Measurements from ENCODE around the gene ADCY4. TPM values are rescaled to one million over a fixed set of nuclear protein-coding genes. Genes with fewer than 3 reads are reported as not detected.
A peak's percentile ranks its signal among the peaks of the same experiment; 100 is the strongest.

The ADCY4 gene
- total and polyA plus RNA-seq, 2 of the 13 experiments (the other 11 are each of a cell fraction or from before 2014, with no cell fraction given), result 0.03 TPM; not detected in 1

GRCh38 chr14:24315807-24316596, 18.9 kb downstream of the ADCY4 start (continued):
- peak; percentile 92; the same call in 1 of the 2 replicates for TF ChIP-seq ZNF614 (CRISPR knock-in tag; IDR thresholded peaks at IDR 0.05; ENCODE audit: borderline replicate concordance)
- TF ChIP-seq RAD51 (IDR thresholded peaks at IDR 0.05; ENCODE audit: borderline replicate concordance), result no peak
- no peak for TF ChIP-seq ZC3H13 (CRISPR knock-in tag; IDR thresholded peaks at IDR 0.05)
- peak; percentile 94; the same call in 1 of the 2 replicates for TF ChIP-seq KLF13 (CRISPR knock-in tag; IDR thresholded peaks at IDR 0.05)
- TF ChIP-seq CERS6 (CRISPR knock-in tag; IDR thresholded peaks at IDR 0.05), result peak; percentile 99
- no peak; the same call in 1 of the 2 replicates for TF ChIP-seq TBX3 (IDR thresholded peaks at IDR 0.05; ENCODE audit: borderline replicate concordance)
- no peak for TF ChIP-seq RBAK (CRISPR knock-in tag; IDR thresholded peaks at IDR 0.05)
- TF ChIP-seq ZBTB42 (CRISPR knock-in tag; IDR thresholded peaks at IDR 0.05), result peak; percentile 95; the same call in 1 of the 2 replicates
- peak; percentile 96 for TF ChIP-seq ZNF446 (CRISPR knock-in tag; IDR thresholded peaks at IDR 0.05)
- TF ChIP-seq ZFP90 (CRISPR knock-in tag; IDR thresholded peaks at IDR 0.05; ENCODE audit: borderline replicate concordance), result peak; percentile 94
- TF ChIP-seq MBD4 (IDR thresholded peaks at IDR 0.05; ENCODE audit: borderline replicate concordance, low read length), result no peak
- peak; percentile 46 for TF ChIP-seq YY1 (IDR thresholded peaks at IDR 0.05; ENCODE audit: insufficient read depth, insufficient replicate concordance, low read depth, low read length)
- TF ChIP-seq FOXK1 (CRISPR knock-in tag; IDR thresholded peaks at IDR 0.05; ENCODE audit: borderline replicate concordance, low read depth), result peak; percentile 74; the same call in 1 of the 2 replicates
- no peak for TF ChIP-seq CBX2 (IDR thresholded peaks at IDR 0.05; ENCODE audit: low read depth, low read length)
- peak; percentile 95; the same call in 1 of the 2 replicates for TF ChIP-seq CBX2 (CRISPR knock-in tag; IDR thresholded peaks at IDR 0.05; ENCODE audit: low read depth)
- peak; percentile 88; the same call in 1 of the 2 replicates for TF ChIP-seq GZF1 (CRISPR knock-in tag; IDR thresholded peaks at IDR 0.05)
- no peak for TF ChIP-seq ARID4A (CRISPR knock-in tag; IDR thresholded peaks at IDR 0.05; ENCODE audit: borderline replicate concordance)
- TF ChIP-seq HNF4A (CRISPR knock-in tag; IDR thresholded peaks at IDR 0.05), result peak; percentile 46
- no peak for TF ChIP-seq CREM (IDR thresholded peaks at IDR 0.05)
- TF ChIP-seq CREM (CRISPR knock-in tag; IDR thresholded peaks at IDR 0.05), result peak; percentile 38; the same call in 1 of the 2 replicates
- TF ChIP-seq ZBTB37 (CRISPR knock-in tag; IDR thresholded peaks at IDR 0.05), result peak; percentile 74
- peak; percentile 88 for TF ChIP-seq CTCF (CRISPR knock-in tag; IDR thresholded peaks at IDR 0.05)

Data from HepG2 (cell line).